PFSK-1 (cell line): Measurements from ENCODE around the gene CEMIP.

Experiments used
- POLR2AphosphoS5 ChIP-seq: IDR thresholded peaks from 2 replicates; pipeline ENCODE4 v1.6.1; 2012; ENCODE audit warnings: low read depth, mild to moderate bottlenecking, control low read depth, low read length, moderate library complexity
- SIN3A ChIP-seq: IDR thresholded peaks from 2 replicates; pipeline ENCODE4 v1.6.1; 2012; ENCODE audit warnings: mild to moderate bottlenecking, low read length, moderate library complexity, borderline replicate concordance; ENCODE audit not compliant: insufficient read depth

- no peak for TF ChIP-seq SIN3A
- no peak for TF ChIP-seq POLR2AphosphoS5
Measured at GRCh38 chr15:80948651-80949292, 169.6 kb downstream of the CEMIP start.
